ENCODE measurements around the gene PLEK.
"Not testable (repeated sequence)": the region's sequence is repeated elsewhere in the genome, so short reads cannot be mapped to it uniquely, and the experiment has no call there.

The PLEK gene

GRCh38 chr2:68352651-68353391 lies 12.3 kb upstream of the PLEK start:
- peak; percentile 33 for DNase-seq (ENCODE audit: low read depth)

DNA sequence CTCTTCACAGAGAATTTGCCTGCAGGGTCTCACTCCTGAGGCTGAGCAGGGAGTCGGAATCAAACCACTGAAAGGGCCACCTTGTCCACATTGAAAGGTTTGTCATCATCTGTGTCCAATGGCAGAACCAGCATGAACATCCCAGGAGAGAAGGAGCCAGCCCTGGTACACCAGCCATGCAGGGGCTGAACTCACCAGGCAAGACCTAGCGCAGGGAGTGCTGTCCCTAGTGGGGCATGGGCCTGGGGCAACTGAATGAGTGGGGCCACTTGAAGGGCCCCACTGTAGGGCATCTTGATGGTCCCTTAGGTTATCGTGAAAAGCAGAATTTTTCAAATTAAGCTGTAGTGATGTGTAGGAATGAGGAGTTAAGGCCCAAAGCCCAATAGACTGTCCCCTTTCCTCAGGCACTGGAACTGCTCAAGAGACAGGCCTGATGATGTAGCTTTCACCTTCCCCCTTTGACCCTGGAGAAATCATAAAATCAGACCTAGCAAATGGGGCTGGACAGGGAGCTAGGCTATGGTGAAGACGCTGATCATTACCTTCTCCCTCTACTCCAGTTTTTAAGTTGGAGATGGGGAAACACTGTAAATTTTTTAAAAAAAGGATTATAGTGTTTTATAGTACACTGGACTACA lies 8.4 kb upstream of the PLEK start:
- DNase-seq (ENCODE audit: low read depth), result no peak

DNA sequence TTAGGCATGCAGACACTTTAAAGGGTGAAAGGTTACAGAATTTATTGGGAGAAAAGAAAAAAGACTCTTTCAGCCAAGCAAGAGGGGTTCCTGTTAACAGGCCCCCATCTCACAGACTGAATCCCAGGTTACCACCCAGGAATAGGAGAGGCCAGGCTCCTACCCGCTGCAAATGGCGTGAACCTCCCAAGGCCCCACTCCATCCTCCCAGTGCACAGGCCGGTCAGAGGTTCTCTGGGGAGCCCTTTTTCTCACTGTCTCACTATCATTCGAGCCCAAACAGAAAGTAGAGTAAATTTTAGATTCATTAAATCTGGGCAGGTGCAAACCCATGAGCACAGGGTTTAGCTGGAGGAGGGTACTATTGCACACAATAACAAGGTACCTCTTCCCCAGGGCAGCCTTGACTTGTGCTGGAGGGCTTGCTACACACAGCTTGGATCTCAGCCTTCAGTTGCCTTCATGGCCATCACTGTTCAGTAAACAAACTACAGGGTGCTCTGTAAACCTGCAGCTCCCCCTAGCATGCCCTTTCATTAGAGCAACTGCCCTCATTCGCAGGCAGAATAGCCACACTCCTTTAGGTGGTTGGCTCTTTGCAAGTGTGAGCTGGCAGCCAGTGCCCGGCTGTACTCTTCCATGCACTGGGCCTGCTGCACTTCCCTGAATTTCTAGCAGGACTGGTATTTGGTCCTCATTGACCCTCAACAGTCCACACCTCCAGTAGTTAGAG lies 7.3 kb upstream of the PLEK start:
- peak; percentile 47 for DNase-seq (ENCODE audit: low read depth)

DNA sequence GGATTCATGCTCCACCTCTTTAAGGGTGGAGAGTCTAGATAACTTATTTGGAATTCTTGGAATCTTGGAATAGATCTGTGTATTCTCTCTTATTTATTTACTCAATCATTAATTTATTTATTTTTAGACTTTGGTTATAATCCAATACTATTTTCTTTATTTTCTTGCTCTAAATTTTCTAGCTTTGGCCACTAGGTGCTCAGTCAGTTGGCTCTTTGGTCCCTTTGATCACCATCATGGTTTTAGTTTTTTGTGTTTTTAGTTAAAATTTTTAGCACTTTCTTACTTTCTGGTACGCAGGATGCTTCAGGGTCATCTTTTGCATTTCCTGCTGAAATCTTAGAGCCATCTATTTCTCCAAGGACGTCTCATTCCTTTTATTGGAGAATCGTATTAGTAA lies 5.2 kb upstream of the PLEK start:
- DNase-seq (ENCODE audit: low read depth), result no peak

GRCh38 chr2:68362069-68362468 lies 3.0 kb upstream of the PLEK start:
- peak; percentile 47 for DNase-seq (ENCODE audit: low read depth)

GRCh38 chr2:68362749-68363148 lies 2.3 kb upstream of the PLEK start:
- no peak for DNase-seq (ENCODE audit: low read depth)

DNA sequence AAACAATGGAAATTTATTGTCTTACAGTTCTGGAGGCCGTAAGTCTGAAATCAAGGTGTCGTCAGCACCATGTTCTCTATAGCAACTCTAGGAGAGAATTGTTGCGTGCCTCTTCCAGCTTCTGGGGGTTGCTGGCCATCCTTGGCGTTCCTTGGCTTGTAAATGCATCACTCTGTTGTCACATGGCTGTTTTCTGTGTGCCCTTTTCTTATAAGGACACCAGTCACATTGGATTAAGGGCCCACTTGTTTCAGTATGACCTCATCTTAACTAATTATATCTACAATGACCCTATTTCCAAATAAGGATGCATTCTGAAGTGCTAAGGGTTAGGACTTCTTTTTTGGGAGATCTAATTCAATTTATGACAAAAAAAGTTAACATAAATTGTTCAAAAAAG lies 1.4 kb upstream of the PLEK start:
- DNase-seq (ENCODE audit: low read depth), result no peak

DNA sequence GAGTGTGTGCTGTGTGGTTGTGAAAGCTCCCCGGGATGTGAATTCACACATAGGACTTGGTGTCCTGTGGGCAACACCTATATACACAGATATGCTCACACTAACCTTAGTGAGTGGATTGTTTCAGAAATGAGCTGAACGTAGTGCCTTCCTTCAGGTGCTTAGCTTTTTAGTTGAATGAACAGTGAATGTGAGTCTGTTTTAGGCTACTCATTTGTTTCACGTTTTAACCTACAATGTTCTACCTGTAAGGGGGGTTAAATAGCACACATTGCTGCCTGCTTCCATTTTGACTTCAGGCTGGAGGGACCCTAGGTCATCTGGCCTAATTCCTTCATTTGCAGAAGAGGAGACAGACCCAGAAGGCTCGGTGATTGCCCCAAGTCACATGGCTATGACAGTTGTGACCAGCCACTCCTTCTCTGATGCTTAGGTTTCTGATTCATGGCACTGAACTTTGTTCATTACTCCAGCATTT lies 1.0 kb downstream of the PLEK start:
- no peak for DNase-seq (ENCODE audit: low read depth)

- no peak for DNase-seq (ENCODE audit: low read depth)
Measured at GRCh38 chr2:68367953-68368653, 3.0 kb downstream of the PLEK start.

DNA sequence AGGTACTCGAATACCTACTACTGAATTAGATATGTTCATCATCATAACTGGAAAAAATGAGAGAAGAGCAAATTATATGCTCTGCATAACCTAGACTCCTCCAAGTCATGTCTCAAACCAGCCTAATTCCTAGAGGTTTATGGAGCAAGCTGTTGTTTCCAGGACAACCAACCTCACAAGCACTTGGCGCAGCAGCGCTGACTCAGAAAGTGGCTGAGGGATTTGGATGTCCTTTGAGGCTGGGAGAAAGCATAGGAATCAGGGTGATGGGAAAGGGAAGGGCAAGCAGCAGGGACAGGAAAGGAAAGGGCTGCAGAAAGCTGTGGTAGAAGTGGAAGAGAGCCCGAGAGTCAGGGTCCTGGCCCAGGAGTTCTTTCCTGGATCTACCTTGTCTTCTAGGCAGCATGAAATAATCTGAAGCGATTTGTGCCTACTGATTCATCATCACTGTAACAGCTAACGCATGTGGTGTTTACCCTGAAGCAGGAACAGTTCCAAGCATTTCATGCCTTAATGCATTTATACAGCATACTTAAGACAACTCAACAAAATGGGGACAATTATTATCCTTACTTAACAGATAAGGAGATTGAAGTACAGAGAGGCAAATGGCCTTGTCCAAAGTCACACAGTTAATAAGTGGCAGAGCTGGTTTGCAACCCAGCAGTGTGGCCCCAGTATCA lies 3.7 kb downstream of the PLEK start:
- peak; percentile 90 for DNase-seq (ENCODE audit: low read depth)

GRCh38 chr2:68369337-68369734 lies 4.3 kb downstream of the PLEK start:
- no peak for DNase-seq (ENCODE audit: low read depth)

DNA sequence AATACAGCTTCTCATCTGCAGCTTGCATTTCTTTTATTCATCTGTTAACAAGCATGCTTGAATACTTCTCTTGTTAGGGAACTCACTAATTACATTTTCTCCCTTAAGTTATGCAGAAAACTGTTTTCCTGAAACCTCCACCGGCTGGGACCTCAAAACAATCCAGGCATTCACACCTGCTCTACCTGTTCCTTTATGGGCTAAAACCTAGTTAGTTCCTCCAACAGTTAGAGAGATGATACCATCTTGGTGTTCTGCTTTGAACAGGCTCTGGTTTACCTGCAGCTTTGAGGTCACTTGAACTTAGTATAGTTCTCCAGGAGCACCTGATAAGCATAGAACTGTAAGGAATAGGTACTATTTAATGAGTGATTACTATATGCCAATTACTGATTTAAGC lies 6.1 kb downstream of the PLEK start:
- DNase-seq (ENCODE audit: low read depth), result no peak

DNA sequence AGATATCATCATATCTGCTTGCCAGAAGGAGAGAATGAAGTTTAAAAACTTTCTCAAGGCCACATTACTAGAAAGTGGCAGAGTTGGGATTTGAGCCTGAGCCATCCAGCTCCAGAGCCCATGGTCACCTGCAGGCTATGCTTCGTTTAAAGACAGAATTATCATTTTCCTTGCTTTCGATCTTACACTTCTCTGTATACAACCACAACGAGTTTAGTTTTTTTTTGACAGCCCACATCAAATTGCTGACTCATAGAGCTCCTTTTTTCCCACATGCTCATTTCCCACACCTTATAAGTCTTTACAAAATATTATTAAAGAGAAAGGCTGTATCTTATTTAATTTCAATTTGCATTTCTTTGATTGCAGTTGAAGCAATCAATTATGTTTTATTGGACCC lies 6.5 kb downstream of the PLEK start:
- DNase-seq (ENCODE audit: low read depth), result no peak

DNA sequence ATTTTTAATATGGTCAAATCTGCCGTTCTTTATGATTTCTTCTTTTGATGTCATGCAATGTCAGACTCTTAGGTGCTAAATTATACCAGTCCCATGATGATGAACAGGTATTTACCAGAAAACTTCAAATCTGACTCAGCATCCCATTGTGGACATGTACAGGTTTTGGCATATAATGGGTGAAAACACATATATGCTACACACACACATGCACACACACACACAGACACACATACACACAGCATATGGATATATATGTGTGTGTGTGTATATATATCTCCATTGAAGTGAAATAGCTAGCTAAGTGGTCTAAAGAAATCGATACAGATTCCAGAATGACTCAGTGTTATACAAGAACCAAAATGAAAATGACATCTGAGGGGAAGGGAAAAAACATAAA lies 7.4 kb downstream of the PLEK start:
- no peak for DNase-seq (ENCODE audit: low read depth)

GRCh38 chr2:68374184-68374583 lies 9.1 kb downstream of the PLEK start:
- DNase-seq (ENCODE audit: low read depth), result no peak

DNA sequence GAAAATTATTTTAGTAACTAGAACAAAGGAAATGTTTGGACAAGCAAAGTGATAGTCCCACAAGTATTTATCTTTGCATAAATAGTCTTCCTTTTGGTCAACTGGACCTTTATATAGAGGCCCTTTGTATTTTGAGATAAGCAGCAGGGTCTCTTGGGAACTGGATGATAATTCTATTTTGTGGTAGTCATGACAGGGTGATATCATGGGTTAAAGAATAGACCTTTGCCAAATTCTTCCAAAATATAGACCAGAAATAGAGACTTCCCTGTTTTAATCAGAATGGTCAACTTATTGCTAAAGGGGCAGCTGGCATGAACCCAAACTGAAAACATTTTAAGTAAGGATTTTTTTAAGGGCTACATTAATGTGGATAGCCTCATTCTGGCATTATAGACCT lies 10.5 kb downstream of the PLEK start:
- no peak for DNase-seq (ENCODE audit: low read depth)

GRCh38 chr2:68377137-68377780 lies 12.2 kb downstream of the PLEK start:
- no peak for DNase-seq (ENCODE audit: low read depth)

DNA sequence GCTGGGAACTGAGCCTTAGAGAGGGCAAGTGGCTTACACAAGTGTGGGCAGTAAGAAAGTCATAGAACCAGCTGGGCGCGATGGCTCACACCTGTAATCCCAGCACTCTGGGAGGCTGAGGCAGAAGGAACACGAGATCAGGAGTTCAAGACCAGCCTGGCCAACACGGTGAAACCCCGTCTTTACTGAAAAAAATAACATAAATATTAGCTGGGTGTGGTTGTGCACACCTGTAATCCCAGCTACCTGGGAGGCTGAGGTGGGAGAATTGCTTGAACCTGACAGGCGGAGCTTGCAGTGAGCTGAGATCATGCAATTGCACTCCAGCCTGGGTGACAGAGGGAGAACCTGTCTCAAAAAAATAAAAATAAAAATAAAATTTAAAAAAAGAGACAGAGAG lies 13.7 kb downstream of the PLEK start:
- not testable (repeated sequence) for DNase-seq (ENCODE audit: low read depth)

DNA sequence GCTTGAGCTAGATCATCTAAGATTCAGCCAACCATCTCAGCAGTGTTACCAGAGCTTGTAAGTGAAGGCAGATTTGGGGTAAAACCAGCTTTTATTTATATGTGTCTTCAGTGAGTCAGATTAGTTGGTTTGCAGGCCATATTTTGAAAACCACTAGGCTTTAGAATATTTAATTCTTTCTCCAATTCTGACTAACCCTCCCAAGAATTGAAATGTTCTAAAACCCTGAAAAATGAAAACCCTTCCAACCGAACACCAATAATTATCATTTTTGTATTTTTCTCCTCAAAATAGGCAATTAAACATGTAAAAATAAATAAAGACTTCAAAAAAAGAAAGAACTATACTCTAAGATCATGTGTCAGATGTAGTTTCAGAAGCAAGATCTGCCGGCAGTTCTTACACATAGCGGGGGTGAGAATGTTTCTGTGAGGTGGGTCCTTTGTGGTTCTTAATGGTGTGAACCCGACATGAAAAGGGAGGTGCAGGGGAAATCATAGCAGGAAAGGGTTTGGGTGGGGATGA lies 14.2 kb downstream of the PLEK start:
- no peak for DNase-seq (ENCODE audit: low read depth)

DNA sequence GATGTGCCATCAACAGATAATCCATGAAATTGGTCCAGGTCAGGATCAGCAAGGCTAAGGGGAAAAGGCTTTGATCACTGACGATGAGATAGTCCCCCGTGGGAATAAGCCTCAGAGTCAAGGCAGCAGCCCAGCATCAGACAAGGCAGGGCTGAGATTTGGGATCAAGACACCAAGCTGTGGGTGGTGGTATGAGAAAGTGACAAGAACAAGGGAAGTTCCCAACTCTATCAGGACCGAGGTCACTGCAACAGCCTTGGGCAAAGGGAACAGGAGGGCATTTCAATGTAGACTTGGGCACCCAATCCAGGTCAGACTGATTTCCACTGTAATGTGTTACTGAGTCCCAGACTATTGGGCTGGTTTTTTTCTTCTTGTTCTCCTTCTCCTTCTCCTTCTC lies 18.7 kb downstream of the PLEK start:
- DNase-seq (ENCODE audit: low read depth), result no peak

GRCh38 chr2:68384485-68385107 lies 19.5 kb downstream of the PLEK start:
- no peak for DNase-seq (ENCODE audit: low read depth)

Data from stromal cell of bone marrow (primary cell).